Cardiac ventricle fibroblast (primary cell): ENCODE measurements around the gene AGBL1. TPM values are rescaled to one million over a fixed set of nuclear protein-coding genes. Genes with fewer than 3 reads are reported as not detected.

ENCODE experiments used
- total RNA-seq: library from RNA; depleted of rRNA; stranded (reverse); fragments of >200 nt; gene quantifications from 2 replicates; pipeline ENCODE4 v1.2.3, GENCODE V29; 2015

Gene AGBL1
- total RNA-seq = not detected in 2 replicates

GRCh38 chr15:86079508-86080266 is at the start of gene AGBL1:
Gene AGBL1, plus strand, starts transcription at chr15:86079871.

